GM19238 (cell line): ENCODE results near the gene LSM12.

Experiments
- DNase-seq: peaks from one replicate; pipeline ENCODE4 v3.0.0; 2011; ENCODE audit warnings: low spot score; ENCODE audit not compliant: insufficient read length

LSM12 gene

GRCh38 chr17:43987131-43988021, 79.1 kb downstream of the LSM12 start:
- DNase-seq = no peak

GRCh38 chr17:43986225-43986981, 80.1 kb downstream of the LSM12 start:
- DNase-seq = no peak

GRCh38 chr17:43984521-43984920, 82.0 kb downstream of the LSM12 start:
- no peak for DNase-seq
